ENCODE results near the gene SMIM31.

Gene SMIM31

DNA sequence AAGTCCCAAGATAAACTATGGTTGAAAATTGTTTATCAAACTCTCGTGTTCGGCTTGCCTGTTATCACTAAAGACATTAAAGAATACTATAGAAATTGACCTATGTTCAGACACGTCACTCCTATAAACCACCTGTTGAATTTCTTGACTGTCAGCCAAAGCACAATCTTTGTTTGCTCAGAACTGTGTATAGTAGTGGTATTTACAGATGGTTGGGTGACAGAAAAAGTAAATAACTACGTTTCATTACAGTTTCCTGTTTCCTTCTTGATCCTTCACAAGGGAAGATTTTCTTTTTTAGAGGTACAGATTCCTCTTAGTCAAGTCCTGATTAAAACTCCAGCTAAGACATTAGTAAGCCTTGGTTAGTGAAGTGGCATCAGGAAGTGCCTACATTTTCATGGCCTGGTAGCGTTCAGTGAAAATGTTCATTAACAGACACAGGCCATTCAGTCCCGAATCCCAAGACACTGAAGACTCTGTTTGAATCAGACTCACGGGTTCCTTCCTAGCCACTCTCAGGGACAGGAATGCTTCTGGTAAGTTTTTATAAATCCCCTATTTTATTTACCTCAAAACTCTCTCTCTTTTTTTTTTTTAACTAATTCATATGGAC, at the start of gene SMIM31:
SMIM31 (plus strand) TSS at position 259 of the 616 bp plus-strand sequence. CDS start 16,313 bp downstream, outside the sequence.
- DNase-seq, result no peak

DNA sequence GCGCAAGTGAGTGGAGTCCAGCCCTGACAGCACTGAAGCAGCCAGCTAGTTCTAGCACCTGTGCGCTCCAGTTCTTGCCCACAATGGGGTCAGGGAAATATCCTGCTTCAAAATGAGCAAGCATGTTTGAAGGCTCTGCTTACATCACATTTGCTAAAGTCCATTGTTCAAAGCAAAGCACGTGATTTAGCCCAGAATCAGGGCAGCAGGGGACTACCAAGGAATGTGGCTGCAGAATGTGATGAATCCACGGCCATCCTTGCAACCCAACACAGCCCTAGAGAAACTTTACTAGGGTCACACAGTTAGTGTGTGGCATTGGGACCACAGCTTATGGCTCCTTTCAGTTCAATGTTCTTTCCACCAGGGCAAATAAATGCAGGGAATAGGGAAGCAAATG, 47.3 kb upstream of the SMIM31 start:
- DNase-seq, result no peak

DNA sequence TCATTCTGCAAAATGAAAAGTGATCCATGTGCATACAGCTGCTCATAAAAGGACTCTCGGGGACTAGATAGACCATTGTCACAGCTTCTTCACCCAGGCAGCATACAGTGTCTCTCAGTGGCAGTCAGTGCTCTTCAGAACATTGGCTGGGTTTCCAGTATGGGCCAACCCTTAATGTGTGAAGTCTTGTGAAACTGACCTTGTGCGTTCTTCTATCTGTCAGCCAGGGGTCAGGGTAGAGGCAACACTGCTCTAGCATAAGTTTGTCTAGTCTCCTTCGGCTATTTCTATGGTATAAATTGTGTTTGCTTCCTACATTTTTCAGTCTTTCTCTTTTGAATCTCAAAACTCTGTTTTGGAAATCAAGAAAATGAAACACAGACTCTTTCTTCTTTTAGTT, 37.0 kb upstream of the SMIM31 start:
- no peak for DNase-seq

DNA sequence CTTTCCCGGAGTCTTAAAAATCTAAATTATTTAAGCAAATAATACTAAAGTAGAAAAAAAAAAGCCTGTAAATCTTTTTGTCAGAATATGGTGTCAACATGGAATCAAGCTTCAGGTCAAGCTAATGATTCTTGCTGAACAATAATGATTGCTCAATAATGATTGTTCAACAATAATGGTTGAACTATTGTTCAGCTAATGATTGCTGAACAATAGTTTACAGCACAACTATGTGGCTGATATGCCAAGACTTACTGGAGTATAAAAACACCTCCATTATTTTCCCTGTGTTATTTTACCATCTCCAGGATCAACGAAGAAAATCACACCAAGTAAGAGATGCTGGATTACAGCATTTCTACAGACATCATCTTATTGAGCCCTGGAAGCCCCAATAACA, 35.1 kb upstream of the SMIM31 start:
- DNase-seq, result no peak

DNA sequence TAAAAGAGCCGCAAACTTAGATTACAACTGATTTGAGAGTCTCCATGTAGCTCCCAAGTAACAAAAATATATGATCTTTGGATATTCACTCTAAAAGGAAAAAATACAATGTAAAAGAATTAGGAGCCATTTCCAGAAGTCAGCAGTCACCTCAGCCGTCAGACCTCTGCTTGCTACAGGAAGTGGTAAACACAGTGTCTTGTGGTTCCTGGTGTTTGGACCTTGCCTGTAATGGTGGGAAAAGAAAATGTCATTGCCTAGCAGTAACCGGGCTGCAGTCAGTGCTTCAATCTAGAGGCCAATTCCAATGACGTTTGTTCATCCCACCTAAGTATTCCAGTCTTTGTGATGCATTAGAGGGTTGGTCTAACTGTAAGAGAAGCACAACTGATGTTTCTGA, 28.9 kb upstream of the SMIM31 start:
- DNase-seq, result no peak

DNA sequence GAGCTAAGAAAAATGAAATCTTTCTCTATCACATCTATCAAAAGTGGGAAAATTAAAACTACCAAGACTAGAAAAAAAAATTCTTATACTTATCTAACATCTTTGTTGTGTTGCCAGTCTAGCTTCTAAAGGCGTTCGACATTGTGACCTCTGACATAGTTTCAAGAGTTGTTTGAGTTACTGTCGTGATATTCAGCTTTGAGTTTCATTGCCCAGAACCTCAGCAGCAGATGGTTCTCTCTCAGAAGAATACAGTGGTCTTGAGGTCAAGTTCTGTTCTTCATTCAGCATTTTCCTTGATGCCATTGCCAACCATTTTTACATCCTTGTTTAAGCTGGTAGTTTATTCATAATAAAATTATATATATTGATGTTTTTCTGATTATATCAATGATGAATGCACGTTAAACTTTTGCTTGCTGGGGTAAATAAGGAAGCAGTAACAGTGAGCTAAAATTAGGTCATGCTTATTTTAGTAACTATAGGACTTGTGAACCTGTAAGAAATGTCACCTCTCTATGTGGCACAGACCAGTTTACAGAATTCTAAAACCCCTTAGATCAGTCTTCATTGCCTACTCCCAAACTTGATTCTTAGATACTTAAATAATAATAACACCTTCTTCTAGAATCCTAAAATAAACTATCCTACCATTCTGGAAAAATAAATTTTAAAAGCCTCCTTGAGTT, 23.1 kb upstream of the SMIM31 start:
- DNase-seq, result no peak

DNA sequence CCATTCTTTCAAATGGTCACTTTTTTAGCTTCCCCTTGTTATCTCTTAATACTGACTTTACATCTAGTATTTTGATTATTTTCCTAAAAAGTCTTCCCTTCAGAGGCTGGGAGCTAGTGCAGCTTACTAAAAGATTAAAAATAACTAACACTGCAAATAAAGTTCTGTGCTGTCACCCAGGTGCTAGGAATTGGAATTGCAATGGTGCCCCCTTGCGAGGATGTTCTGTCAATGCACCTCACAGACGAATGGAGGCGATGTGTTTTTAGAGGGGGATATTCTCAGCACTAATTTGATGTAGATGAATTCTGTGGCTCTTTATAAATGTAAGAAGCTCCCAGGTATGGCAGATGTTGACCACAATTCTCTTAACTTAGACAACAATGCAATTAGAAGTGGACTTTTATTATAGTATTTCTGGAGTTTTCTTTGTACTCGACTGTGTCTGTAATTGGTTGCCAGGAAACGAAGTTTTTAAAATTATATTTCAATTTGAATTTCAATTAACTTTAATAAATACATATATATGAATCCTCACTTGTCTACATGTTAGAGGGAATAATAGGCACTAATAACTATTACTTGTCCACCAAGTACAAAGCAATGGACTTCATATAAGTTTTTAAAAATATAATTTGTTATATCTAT, 22.0 kb upstream of the SMIM31 start:
- DNase-seq, result peak; percentile 42

DNA sequence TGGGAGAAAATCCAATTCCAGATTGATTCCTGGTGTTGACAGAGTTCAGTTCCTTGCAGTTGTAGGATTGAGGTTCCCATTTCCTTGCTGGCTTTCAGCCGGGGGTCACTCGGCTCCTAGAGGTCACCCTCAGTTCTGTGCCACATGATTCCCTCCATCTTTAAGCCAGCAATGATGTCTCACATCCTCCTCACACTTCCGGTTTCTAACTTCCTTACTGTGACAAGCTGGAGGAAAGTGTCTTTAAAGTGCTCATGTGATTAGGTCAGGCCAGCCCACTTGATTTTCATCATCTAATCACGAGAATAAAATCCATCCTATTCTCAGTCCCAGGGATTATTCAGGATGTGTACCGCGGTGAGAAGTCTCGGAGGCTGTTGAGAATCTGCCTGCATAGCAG, 19.4 kb upstream of the SMIM31 start:
- no peak for DNase-seq

DNA sequence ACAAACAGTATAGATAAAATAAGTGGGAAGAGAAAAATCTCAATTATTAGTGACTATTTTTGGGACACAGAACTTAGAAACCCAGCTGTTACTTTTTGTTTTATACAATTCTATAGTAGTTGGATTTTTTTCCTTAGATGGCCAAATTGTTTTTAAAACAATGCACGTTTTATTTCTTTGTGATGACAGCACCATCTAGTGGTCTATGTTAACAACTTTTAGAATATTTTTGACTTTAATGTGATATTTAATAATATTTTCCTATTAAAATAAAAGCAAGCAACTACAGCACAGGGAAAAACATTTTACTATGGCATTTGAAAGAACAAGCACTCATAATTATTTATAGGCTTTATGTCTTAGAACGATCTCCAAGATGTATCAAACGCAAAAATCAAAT, 5.6 kb upstream of the SMIM31 start:
- no peak for DNase-seq

DNA sequence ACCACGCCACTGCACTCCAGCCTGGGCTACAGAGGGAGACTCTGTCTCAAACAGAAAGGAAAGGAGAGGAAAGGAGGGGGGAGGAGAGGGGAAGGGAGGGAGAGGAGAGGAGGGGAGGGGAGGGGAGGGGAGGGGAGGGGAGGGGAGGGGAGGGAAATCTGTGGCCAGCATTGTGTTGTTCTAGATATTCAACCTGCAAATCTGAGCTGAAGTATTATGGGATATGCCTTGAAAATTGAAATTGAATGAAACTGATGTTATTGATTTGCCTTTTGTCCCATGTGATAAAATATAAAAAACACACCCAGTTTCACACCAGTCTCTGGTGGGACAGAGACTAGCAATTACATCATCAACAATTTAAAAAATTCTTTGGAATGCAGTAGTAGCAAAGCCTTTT, 1.5 kb downstream of the SMIM31 start:
- DNase-seq, result no peak

DNA sequence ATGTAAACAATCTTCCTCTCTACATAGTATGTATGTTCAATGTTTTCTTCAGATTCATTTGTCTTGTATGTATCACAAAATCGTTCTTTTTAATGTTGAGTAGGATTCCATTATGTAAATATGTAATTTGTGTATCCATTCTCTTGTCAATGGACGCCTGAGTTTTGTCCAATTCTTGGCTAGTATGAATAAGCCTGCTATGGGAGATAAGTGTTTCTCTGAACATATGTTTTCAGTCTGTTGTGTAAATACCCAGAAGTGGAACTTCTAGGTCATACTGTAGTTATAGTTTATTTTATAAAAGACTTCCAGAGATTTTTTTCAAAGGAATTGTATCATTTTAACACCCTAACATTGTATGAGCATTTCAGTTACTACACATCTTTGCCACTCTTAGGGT, 2.8 kb downstream of the SMIM31 start:
- no peak for DNase-seq

DNA sequence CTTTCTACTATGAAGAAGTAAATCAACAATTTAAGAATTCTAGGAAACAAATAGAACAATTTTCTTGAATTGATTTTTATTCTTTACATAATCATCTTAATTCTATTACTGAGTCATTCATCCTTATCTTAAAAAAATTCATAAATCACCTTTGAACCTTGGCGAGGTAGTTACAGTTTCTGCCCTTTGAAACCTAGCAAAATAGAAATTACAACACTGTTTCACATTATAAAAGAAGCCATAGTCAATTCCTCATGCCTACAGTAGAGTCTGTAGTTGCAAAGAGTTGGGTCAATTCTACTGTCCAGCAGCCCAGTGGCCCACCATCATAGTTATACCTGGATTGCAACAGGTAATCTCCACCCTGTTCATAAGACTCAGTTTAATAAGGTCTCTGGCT, 7.3 kb downstream of the SMIM31 start:
- no peak for DNase-seq

DNA sequence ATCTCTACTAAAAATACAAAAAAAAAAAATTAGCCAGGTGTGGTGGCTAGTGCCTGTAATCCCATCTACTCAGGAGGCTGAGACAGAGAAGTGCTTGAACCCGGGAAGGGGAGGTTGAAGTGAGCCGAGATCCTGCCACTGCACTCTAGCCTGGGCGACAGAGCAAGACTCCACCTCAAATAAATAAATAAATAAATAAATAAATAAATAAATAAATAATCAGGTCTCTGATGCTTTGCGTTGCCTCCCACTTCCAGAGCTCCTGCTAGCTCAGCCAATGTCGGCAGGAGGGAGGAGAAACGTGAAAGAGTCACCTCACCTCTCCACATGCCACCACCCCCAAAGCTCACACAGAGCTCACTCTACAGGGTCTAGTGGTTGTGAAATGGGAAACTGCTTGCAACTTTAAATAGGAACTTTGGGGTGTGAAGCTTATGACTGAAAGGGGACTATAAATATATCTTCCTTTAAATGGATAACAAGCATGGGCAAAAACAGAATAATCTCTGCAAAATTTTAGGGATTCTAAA, 7.9 kb downstream of the SMIM31 start:
- no peak for DNase-seq

DNA sequence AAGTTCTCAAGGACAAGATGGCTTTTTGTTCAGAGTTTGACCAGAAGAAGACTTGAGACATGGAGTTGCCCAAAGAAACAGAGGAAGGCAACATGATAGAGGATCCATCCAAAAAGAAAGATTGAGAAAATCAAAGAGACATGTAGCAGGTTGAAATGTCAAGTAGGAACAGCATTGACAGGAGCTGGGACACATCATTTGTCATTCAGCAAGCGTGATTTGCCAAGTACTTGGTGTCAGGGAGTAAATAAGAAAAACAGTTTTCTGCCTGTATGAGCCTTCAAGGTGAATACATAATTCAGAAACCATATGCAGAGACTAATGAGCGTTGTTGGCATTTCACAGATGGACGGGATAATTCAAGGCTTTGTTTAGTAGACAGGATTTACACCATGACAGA, 11.2 kb downstream of the SMIM31 start:
- no peak for DNase-seq

DNA sequence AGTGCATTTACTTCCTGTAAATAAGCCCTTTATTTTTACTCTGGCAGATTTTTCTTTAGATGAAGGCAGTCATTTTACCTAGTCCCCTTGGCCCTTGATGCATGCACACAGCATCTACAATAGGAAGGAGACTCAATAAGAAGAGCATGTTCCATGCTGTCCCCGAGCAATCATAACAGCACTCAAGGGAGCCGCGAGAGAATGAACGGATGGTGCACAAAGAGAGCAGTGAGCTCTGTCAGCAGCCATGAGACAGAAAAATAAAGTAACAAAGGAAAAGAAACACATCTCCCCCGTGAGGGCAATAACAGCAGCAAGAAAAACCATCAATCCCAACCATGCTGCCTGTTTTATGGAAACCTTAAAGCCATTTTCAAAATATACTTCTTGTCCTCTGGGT, 11.9 kb downstream of the SMIM31 start:
- no peak for DNase-seq

DNA sequence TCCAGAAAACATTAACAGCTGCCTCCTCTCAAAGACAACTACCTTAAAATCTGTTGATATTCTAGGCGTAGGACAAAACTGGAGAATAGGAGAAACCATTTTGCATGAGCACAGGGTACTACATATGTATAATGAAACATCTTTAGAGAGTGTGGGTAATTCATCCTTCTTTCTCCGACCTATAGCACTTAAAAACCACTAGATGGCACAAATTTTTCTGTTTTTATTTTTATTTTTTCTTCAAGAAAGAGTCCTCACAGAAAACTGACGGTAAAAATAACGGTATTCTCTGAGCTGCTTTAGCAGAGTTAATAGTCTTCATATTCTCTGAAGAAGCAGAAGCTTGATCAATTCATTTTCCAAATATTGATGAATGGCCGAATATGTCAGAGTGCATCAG, 14.6 kb downstream of the SMIM31 start:
- DNase-seq, result no peak

DNA sequence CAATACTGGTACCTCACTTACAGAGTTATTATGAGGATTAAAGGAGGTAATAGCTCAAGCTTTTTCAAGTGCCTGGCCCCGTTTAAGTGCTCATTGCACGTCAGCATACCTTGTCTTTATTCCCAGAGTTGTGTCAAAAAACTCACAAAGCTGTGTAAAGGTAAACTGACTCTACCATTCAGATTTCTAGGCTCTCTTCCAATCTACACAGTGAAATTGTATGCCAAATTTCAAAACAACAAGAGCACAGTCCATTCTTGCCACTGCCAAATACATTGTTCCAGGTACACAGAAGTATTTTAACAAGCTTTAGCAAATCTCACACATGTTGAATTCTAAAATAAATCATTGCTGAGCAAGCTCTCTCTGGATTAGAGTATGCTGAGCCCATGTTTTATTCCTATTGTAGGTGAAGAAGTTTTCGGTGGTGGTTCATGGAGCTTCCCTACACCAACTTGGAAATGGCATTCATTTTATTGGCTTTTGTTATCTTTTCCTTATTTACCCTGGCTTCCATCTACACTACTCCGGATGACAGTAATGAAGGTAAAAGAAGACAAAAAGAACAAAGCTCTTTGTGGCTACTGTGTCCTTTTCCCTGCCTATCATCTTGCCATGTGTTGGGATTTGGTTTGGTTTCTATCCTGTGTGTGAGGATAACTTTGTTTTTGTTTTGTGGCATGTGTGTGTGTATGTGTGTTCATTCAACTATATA, 16.2 kb downstream of the SMIM31 start:
- DNase-seq, result no peak

DNA sequence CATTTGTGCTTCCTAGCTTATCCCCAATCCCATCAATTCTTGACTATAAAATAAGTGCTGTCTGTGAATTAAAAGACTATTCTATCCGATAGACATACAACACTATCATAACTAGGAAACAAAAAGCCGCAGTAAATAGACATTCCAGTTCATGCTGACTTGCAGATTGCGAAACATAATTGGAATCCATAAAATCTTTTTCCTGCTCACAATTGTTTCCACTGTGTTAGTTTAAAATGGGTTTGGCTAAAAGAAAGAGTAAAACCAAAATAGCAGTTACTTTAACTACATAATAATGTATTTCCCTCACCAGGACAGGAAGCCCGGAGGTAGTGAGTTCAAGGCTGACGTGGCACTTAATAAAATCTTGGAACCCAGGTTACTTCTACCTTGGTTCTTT, 17.2 kb downstream of the SMIM31 start:
- DNase-seq, result no peak

DNA sequence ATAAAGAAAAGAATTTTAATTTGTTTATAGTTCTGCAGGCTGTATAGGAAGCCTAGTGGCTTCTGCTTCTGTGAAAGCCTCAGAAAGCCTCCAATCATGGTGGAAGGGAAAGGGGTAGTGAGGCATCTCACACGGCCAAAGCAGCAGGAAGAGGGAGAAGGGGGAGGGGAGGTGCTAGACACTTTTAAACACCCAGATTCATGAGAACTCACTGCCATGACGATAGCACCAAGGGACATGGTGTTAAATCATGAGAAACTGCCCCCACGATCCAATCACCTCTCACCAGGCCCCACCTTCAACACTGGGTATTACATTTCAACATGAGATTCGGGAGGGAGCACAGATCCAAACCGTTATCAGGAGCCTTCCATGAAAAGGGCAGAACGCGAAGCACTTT, 18.1 kb downstream of the SMIM31 start:
- DNase-seq, result no peak

DNA sequence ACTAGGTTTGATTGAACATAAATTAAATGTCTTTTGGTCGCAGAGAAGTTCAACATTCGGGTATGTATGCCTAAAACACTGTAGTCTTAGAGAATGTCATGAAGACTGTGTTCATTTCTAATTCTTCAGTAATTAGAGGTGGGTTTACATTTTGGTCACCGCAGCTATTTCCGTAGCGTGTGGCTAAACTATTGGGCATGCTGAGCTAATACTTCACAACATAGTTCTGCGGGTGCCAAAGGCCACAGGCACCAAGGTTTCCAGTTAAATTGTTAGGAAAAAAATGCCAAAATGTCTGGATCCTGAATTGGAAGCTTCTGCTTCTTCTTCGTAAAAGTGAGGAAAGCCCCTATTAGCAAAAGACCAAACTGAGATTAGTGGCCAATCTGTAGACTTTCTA, 25.1 kb downstream of the SMIM31 start:
- no peak for DNase-seq

DNA sequence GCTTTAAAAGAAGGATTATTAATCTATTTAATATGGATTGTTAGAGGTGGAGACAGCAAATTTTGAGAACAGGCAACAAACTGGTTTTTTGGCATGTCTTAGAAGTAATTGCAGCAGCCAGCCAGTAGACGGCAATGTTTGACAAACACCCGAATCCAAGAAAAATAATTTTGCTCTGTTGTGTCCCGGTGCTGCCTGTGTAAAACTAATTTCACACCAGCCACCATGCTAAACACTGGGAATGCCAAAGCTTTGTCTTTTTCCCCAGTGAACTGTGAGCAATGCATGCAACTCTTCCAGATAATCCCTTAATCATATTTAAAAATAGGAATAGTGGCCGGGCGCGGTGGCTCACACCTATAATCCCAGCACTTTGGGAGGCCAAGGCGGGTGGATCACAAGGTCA, 25.9 kb downstream of the SMIM31 start:
- peak; percentile 13 for DNase-seq

DNA sequence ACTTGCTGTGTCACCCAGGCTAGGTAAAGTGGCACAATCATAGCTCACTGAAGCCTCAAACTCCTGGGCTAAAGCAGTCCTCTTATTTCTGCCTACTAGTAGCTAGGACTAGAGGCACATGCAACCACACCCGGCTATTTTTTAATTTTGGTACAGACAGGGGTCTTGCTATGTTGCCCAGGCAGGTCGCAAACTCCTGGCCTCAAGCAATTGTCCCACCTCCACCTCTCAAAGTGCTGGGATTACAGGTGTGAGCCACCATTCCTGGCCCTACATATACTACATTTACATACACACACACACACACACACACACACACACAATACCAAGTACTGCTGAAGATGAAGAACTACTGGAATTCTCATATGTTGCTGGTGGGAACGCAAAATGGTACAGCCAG, 26.9 kb downstream of the SMIM31 start:
- DNase-seq, result no peak

DNA sequence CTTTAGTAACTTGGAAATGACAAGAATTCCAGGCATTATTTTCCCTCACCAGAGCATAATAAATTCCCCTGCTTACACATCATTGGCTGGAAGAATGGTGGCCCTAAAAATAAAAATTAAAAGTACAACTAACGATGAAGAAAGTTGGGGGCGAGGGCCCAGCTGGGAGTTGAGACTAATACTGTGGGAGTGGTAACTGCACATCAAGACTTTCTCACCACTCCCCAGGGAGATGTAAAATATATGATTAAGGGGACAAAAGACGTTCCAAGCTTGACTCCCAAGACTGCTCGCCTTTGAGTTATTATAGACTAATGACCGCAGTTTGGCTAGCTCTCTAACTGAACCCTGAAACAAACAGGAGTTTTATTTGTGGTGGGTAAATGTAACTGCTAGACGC, 30.0 kb downstream of the SMIM31 start:
- DNase-seq, result no peak

DNA sequence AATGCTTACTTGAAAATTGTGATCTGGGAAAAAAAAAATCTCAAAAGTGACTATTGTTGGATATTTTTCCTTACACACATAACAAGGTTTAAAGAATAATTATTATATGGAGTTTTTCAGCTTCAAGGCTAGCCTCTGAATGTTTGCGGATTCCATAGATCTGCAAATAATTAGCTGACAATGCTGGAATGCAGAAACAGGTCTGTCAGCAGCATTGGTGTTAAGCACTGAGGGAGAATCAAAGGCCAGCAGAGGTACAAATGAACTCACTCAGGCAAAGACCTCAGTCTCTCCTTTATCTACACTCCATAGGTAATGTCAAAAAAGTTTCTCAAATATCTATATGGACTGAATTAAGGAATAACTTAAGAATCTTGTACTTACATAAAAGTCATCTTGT, 35.1 kb downstream of the SMIM31 start:
- DNase-seq, result no peak

Data from NCI-H1092 treated with DMSO at 0.1 percent for 48 hours (cell line).